NB4 (cell line): ENCODE data around the gene FLNC.

ENCODE experiments used
- DNase-seq: peaks from one replicate; pipeline ENCODE4 v3.0.0; 2010; ENCODE audit warnings: low read depth
- H3K4me3 ChIP-seq: one replicate; pipeline ENCODE4 v1.5.1; 2011; ENCODE audit warnings: mild to moderate bottlenecking, low read depth, low read length, moderate library complexity
- CTCF ChIP-seq: IDR thresholded peaks from one replicate; pipeline ENCODE4 v1.5.1; 2012; ENCODE audit warnings: low read depth, low read length
- MAX ChIP-seq: IDR thresholded peaks from 2 replicates; pipeline ENCODE4 v1.6.1; 2011; ENCODE audit warnings: low read depth, low read length
- MYC ChIP-seq: IDR thresholded peaks from 2 replicates; pipeline ENCODE4 v1.6.1; 2011; ENCODE audit warnings: low read depth, low read length
- POLR2A ChIP-seq: IDR thresholded peaks from 2 replicates; pipeline ENCODE4 v1.6.1; 2011; ENCODE audit warnings: mild to moderate bottlenecking; ENCODE audit not compliant: insufficient read length; ENCODE audit errors: extremely low read depth

Gene FLNC

GRCh38 chr7:128804484-128804883 is 25.7 kb upstream of the FLNC start:
- TF ChIP-seq MYC (no peak), CTCF (no peak), MAX (no peak), POLR2A (no peak)
- no peak for DNase-seq
- H3K4me3 ChIP-seq: no peak overlapping the region

GRCh38 chr7:128805225-128805624 is 25.0 kb upstream of the FLNC start:
- H3K4me3 ChIP-seq: no peak overlapping the region
- TF ChIP-seq MYC (no peak), CTCF (no peak), POLR2A (no peak)
- no peak for DNase-seq

- DNase-seq: no peak
- no peak overlapping the region for H3K4me3 ChIP-seq
- TF ChIP-seq CTCF (no peak), POLR2A (no peak), MAX (no peak), MYC (no peak)
Measured at GRCh38 chr7:128807191-128807590, 23.0 kb upstream of the FLNC start.

- no peak for DNase-seq
- TF ChIP-seq MAX (no peak), POLR2A (no peak), MYC (no peak), CTCF (no peak)
- H3K4me3 ChIP-seq: no peak overlapping the region
Measured at GRCh38 chr7:128809363-128809762, 20.8 kb upstream of the FLNC start.

- no peak overlapping the region for H3K4me3 ChIP-seq
- DNase-seq: no peak
- TF ChIP-seq CTCF (no peak), MYC (no peak), POLR2A (no peak), MAX (no peak)
Measured at GRCh38 chr7:128810473-128810872, 19.7 kb upstream of the FLNC start.

GRCh38 chr7:128810997-128811396 is 19.2 kb upstream of the FLNC start:
- TF ChIP-seq MAX (no peak), POLR2A (no peak), MYC (no peak), CTCF (no peak)
- no peak for DNase-seq
- no peak overlapping the region for H3K4me3 ChIP-seq
